Measurements from ENCODE around the gene ADORA2B.

DNA sequence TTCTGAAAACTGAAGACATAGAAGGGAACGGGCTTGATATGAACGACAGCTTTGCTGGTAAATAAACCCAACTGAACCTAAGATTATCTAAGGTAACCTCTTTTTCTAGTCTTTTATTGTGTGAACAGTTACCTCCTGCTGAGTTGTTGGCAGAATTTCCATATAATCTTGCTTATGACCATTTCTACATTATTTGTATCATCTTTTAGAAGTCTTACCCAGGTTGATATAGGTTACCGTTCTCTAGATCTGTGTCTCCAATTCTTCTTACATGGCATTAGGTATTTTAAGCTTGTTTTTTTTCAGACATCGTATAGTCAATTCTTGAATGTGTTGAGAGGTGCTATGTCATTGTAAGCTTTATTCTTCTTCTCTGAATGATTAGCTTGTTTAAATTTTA is 79.0 kb downstream of the ADORA2B start:
- TF ChIP-seq, protein P1, sequence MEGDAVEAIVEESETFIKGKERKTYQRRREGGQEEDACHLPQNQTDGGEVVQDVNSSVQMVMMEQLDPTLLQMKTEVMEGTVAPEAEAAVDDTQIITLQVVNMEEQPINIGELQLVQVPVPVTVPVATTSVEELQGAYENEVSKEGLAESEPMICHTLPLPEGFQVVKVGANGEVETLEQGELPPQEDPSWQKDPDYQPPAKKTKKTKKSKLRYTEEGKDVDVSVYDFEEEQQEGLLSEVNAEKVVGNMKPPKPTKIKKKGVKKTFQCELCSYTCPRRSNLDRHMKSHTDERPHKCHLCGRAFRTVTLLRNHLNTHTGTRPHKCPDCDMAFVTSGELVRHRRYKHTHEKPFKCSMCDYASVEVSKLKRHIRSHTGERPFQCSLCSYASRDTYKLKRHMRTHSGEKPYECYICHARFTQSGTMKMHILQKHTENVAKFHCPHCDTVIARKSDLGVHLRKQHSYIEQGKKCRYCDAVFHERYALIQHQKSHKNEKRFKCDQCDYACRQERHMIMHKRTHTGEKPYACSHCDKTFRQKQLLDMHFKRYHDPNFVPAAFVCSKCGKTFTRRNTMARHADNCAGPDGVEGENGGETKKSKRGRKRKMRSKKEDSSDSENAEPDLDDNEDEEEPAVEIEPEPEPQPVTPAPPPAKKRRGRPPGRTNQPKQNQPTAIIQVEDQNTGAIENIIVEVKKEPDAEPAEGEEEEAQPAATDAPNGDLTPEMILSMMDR (IDR thresholded peaks at IDR 0.05): no peak
- no peak for TF ChIP-seq ZFX (IDR thresholded peaks at IDR 0.05; ENCODE audit: borderline replicate concordance)

Data from 22Rv1 (cell line).